Tibial nerve (tissue), 4 donors: Measurements from ENCODE around the gene DNAH14.

Experiments used
- CTCF ChIP-seq, 5 experiments: fragments of 200-600 bp in 3 of 5; fragments of 450-650 bp in 2 of 5; sonication (generic) in 3 of 5; IDR thresholded peaks; one replicate each; pipeline ENCODE4 v1.5.1; 2016 to 2019; ENCODE audit warnings: antibody characterized with exemption in 5 of 5, mild to moderate bottlenecking in 3 of 5, moderate library complexity in 2 of 5
- EP300 ChIP-seq, 2 donors: sonication (generic); formaldehyde crosslinking; IDR thresholded peaks; one replicate each; pipeline ENCODE4 v1.6.1; 2017; ENCODE audit warnings: antibody characterized with exemption in 2 of 2, mild to moderate bottlenecking in 1 of 2

GRCh38 chr1:225156254-225156653 is 226.8 kb downstream of the DNAH14 start:
- no peak for TF ChIP-seq CTCF (IDR thresholded peaks at IDR 0.05)
- no peak for TF ChIP-seq EP300 (IDR thresholded peaks at IDR 0.05)
